Right lobe of liver (tissue), 6 donors: Measurements from ENCODE around the gene TCEAL4. TPM values are rescaled to one million over a fixed set of nuclear protein-coding genes. Genes with fewer than 3 reads are reported as not detected.
"Not testable (repeated sequence)": the region's sequence is repeated elsewhere in the genome, so short reads cannot be mapped to it uniquely, and the experiment has no call there.

Experiments
- ATAC-seq, 4 donors: fragments of 200-7000 bp; cut with Tn5 transposase; one replicate each; pipeline ENCODE4 v1.9.1; 2020; ENCODE audit warnings: mild to moderate bottlenecking in 4 of 4, moderate library complexity in 4 of 4
- DNase-seq, 3 donors: peaks; one replicate each; pipeline ENCODE4 v3.0.0-alpha.2; 2020
- H3K27ac ChIP-seq, 3 donors: fragments of 200-600 bp; one replicate each; pipeline ENCODE4 v1.8.0; 2022
- H3K27me3 ChIP-seq, 2 donors: fragments of 200-600 bp; one replicate each; pipeline ENCODE4 v1.8.0; 2022
- H3K36me3 ChIP-seq, 4 donors: fragments of 200-600 bp; sonication (generic) in 1 of 4; one replicate each; pipeline versions ENCODE4 v1.5.1 to v1.8.0; 2017 to 2022; ENCODE audit warnings: control low read depth in 1 of 4
- H3K4me1 ChIP-seq, 4 donors: fragments of 200-600 bp; sonication (generic) in 1 of 4; one replicate each; pipeline versions ENCODE4 v1.5.1 to v1.8.0; 2017 to 2022; ENCODE audit warnings: control low read depth in 1 of 4
- H3K4me3 ChIP-seq, 3 donors: fragments of 200-600 bp; one replicate each; pipeline ENCODE4 v1.8.0; 2022
- H3K9me3 ChIP-seq, 4 donors: fragments of 200-600 bp; sonication (generic) in 1 of 4; one replicate each; pipeline versions ENCODE4 v1.5.1 to v1.8.0; 2017 to 2022; ENCODE audit warnings: control low read depth in 1 of 4
- POLR2A ChIP-seq: fragments of 450-650 bp; IDR thresholded peaks from one replicate; pipeline ENCODE4 v1.6.1; 2017; ENCODE audit warnings: antibody characterized with exemption, mild to moderate bottlenecking
- WGBS: methylation state at CpG from one replicate; pipeline ENCODE4 v1.1.6; 2018; ENCODE audit warnings: low coverage, low lambda C conversion rate; ENCODE audit not compliant: insufficient coverage; ENCODE audit errors: missing lambda C conversion rate; 5-methylcytosine and 5-hydroxymethylcytosine counted together
- intact Hi-C, 2 donors: fragments of 100-400 bp; cut with DNase I; formaldehyde crosslinking; loops; one replicate each; pipeline versions ENCODE4 v1.11.2 to v1.14.1; 2022
- total RNA-seq, 6 experiments: library from RNA; depleted of rRNA in 2 of 6; stranded (reverse); fragments of >200 nt in 2 of 6; fragmentation: NEBNext Ultra II Directional in 3 of 6; extraction: Animal tissue kit (Norgen Biotek cat#: 25700) in 3 of 6; gene quantifications; one replicate each; pipeline versions ENCODE4 v1.1.0 to v1.2.4, GENCODE V29; 2016 to 2023
- TF ChIP-seq, protein P1 (sequence below), 4 donors: fragments of 200-600 bp in 3 of 4; fragments of 450-650 bp in 1 of 4; IDR thresholded peaks; one replicate each; pipeline versions ENCODE4 v1.5.1 to v1.8.0; 2016 to 2022; ENCODE audit warnings: antibody characterized with exemption in 4 of 4, mild to moderate bottlenecking in 2 of 4
- donor health status: DM: no; HTN: yes; CAD: no.
- donor health status: DM: no; HTN: no; CAD: no.
- donor health status: DM: no; HTN: no; CAD: no.
- donor health status: DM: no; HTN: yes; CAD: no.
- donor health status: DM: no; HTN: yes; CAD: no.

Gene TCEAL4
- total RNA-seq, 6 experiments from 2014 or later: 23.3 to 34.5 (median 28.1) TPM

DNA sequence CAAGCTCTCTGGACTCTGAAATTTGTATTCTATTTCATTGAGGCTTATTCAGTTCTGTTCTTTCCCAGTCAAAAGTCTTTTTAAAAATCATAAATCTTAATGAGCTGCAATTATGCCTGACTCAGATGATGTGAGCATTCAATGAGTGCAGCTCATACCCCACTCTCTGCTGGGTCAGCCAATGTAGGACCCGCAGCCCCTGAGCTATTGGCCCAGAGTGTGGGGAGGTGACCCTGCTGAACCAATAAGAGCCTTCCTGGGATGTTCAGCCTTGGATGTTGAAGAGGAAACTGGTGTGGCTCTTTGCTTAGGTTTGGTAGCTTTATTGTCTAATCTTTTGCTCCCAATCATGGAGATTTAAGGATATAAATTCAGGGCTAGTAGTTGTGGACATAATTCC, 12.1 kb upstream of the TCEAL4 start:
- DNase-seq (no peak), ATAC-seq (no peak)
- H3K9me3 ChIP-seq: no peaks in the 10 kb centered on the region
- H3K4me3 ChIP-seq: no peak overlapping the region
- no peaks in the 10 kb centered on the region for H3K4me1 ChIP-seq
- no peaks in the 10 kb centered on the region for H3K36me3 ChIP-seq
- H3K27me3 ChIP-seq: no peaks in the 10 kb centered on the region
- no peak overlapping the region for H3K27ac ChIP-seq
- intact Hi-C loops: no loop called here
- TF ChIP-seq, protein P1, sequence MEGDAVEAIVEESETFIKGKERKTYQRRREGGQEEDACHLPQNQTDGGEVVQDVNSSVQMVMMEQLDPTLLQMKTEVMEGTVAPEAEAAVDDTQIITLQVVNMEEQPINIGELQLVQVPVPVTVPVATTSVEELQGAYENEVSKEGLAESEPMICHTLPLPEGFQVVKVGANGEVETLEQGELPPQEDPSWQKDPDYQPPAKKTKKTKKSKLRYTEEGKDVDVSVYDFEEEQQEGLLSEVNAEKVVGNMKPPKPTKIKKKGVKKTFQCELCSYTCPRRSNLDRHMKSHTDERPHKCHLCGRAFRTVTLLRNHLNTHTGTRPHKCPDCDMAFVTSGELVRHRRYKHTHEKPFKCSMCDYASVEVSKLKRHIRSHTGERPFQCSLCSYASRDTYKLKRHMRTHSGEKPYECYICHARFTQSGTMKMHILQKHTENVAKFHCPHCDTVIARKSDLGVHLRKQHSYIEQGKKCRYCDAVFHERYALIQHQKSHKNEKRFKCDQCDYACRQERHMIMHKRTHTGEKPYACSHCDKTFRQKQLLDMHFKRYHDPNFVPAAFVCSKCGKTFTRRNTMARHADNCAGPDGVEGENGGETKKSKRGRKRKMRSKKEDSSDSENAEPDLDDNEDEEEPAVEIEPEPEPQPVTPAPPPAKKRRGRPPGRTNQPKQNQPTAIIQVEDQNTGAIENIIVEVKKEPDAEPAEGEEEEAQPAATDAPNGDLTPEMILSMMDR (IDR thresholded peaks at IDR 0.05): no peak
- no CpG with 5 or more reads among the region's 1 CpG for WGBS

DNA sequence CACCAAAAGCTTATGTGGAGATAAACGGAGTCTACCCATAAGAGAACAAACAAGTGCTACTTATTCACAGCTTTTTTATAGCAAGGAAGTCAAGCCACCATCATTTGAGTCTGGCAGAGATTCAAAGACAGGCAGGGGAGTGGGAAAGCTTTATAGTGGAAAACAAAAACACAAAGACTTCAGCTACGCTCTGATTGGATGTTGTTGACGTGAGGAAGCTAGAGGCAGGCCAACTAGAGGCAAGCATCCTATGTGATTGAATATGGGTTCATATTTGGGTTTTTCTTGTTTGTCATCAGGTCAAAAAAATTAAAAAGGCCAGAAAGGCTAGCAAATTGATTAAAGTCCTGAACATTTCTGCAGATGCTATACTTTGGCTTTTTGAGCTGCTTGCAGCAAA, 719 bp upstream of the TCEAL4 start:
- Histone ChIP-seq H3K4me3 (no peak overlapping the region), H3K27ac (no peak overlapping the region), H3K36me3 (no peaks in the 10 kb centered on the region), H3K4me1 (peaks cover 0 to 2% (median 0%) of the 10 kb centered on the region in 4 donors), H3K27me3 (no peaks in the 10 kb centered on the region), H3K9me3 (no peaks in the 10 kb centered on the region)
- no peak for ATAC-seq
- WGBS: 60% methylated on average over 3 of the region's 3 CpGs
- no peak for DNase-seq
- TF ChIP-seq POLR2A: no peak
- TF ChIP-seq, protein P1 (IDR thresholded peaks at IDR 0.05): no peak
- intact Hi-C loops: no loop called here

DNA sequence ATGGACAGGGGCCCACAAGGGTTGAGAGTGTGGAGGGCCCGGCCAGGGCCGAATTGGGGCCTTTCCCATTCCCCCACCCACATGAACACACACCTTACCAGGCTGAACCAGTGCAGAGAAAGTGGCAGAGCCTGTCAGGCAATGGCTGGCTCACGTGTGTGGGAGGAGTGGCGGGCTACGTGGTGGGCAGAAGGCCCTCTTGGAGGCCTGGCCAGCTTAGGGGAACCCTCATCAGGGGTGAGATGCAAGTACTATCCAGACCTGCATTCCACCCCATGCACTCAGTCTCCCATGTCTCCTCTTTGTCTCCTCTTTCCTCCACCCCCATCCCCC, 965 bp downstream of the TCEAL4 start:
- WGBS: 19% methylated on average over 3 of the region's 5 CpGs
- H3K9me3 ChIP-seq: no peaks in the 10 kb centered on the region
- no peak for TF ChIP-seq POLR2A
- TF ChIP-seq, protein P1 (IDR thresholded peaks at IDR 0.05): no peak

DNA sequence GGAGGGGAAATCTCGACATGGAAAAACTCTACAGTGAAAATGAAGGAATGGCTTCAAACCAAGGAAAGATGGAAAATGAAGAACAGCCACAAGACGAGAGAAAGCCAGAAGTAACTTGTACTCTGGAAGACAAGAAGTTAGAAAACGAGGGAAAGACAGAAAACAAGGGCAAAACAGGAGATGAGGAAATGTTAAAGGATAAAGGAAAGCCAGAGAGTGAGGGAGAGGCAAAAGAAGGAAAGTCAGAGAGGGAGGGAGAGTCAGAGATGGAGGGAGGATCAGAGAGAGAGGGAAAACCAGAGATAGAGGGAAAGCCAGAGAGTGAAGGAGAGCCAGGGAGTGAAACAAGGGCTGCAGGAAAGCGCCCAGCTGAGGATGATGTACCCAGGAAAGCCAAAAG, 1.3 kb downstream of the TCEAL4 start:
- Histone ChIP-seq H3K4me1 (peaks cover 0 to 2% (median 0%) of the 10 kb centered on the region in 4 donors), H3K9me3 (no peaks in the 10 kb centered on the region), H3K4me3 (peak overlapping the region in 2 of 3 donors; percentile 44 to 61), H3K36me3 (no peaks in the 10 kb centered on the region), H3K27ac (no peak overlapping the region), H3K27me3 (no peaks in the 10 kb centered on the region)
- WGBS: 35% methylated on average over 4 of the region's 4 CpGs
- no peak for TF ChIP-seq POLR2A
- TF ChIP-seq, protein P1 (IDR thresholded peaks at IDR 0.05): no peak
- ATAC-seq (no peak), DNase-seq (no peak)
- intact Hi-C loops: no loop called here

More for the DNA sequence above, 965 bp downstream of the TCEAL4 start:
- peak in 2 of 3 donors; percentile 18 to 42 for DNase-seq
- Histone ChIP-seq H3K36me3 (no peaks in the 10 kb centered on the region), H3K4me1 (peaks cover 0 to 2% (median 0%) of the 10 kb centered on the region in 4 donors), H3K4me3 (peak overlapping the region; percentile 44 to 61 (median 61)), H3K27ac (peak overlapping the region; percentile 66 to 83 (median 67)), H3K27me3 (no peaks in the 10 kb centered on the region)
- intact Hi-C loops: no loop called here
- peak; percentile 48 to 59 (median 52) for ATAC-seq

DNA sequence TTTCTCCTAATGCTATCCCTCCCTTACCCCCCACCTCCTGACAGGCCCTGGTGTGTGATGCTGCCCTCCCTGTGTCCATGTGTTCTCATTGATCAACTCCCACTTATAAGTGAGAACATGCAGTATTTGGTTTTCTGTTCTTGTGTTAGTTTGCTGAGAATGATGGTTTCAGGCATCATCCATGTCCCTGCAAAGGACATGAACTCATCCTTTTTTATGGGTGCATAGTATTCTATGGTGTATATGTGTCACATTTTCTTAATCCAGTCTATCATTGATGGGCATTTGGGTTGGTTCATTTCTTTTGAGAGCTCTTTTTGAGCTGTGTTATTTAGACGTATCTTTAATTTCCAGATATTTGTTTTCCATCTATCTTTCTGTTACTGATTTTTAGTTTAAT, 7.0 kb downstream of the TCEAL4 start:
- H3K27ac ChIP-seq, H3K4me1 ChIP-seq, H3K9me3 ChIP-seq, H3K36me3 ChIP-seq, ATAC-seq, DNase-seq, H3K27me3 ChIP-seq, intact Hi-C loops, H3K4me3 ChIP-seq: not testable (repeated sequence)
- 70% methylated on average over 1 of the region's 1 CpG for WGBS

DNA sequence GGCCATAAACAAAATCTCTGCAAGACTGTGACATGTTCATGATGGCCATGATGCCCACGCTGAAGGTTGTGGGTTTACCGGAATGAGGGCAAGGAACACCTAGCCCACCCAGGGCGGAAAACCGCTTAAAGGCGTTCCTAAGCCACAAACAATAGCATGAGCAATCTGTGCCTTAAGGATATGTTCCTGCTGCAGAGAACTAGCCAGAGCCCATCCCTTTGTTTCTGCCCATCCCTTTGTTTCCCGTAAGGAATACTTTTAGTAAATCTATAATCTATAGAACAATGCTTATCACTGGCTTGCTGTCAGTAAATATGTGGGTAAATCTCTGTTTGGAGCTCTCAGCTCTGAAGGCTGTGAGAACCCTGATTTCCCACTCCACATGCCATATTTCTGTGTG, 9.9 kb downstream of the TCEAL4 start:
- WGBS: 50% methylated on average over 2 of the region's 6 CpGs
- DNase-seq, H3K4me1 ChIP-seq, ATAC-seq, H3K4me3 ChIP-seq, intact Hi-C loops, H3K27ac ChIP-seq, H3K9me3 ChIP-seq, H3K27me3 ChIP-seq, H3K36me3 ChIP-seq: not testable (repeated sequence)
